ENCODE data around the gene IFITM10.

Gene IFITM10

DNA sequence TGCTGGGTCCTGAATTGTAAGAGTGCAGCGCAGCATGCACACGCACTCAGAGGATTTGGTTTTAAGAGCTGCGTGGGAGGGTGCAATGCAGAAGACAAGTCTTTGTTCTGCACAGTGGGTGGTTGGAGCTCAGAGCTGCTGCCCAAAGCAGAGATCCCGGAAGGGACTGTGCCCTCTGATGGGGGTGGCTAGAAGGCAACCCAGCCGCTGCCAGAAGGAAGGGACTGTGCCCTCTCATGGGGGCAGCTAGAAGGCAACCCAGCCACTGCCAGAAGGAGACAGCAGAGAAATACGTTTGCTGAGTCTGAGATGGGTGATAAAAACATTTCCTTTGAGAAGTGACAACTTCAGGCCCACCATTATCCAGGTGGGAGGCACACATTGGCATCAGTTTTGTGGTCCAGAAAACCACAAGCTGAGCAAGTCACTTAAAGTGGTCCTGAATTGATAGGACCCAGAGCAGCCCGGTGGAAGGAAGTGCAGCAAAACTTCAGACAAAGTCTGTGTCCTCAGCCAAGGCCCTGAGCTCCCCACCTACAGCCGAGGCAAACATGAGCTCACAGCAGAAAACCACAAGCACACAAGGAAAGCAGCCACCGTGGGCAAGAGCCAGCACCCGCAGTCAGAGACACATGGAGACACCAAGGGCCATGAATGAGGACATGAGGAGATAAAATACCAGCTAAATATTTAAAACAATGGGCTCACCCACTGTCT, 49.1 kb downstream of the IFITM10 start:
- Histone ChIP-seq H3K4me1 (ENCODE audit: low read depth, poor library complexity, severe bottlenecking) (no peaks in the 10 kb centered on the region), H3K36me3 (ENCODE audit: insufficient read depth) (no peaks in the 10 kb centered on the region), H3K4me2 (no peak overlapping the region), H3K4me3 (IDR thresholded peaks at IDR 0.05; ENCODE audit: insufficient read depth, low read depth, low read length) (no peak overlapping the region), H3K27me3 (ENCODE audit: insufficient read depth, low read depth) (peaks cover 83% of the 10 kb centered on the region), H3K79me2 (ENCODE audit: insufficient read depth, low read depth) (no peaks in the 10 kb centered on the region), H3K9ac (no peak overlapping the region), H4K20me1 (ENCODE audit: insufficient read depth) (no peaks in the 10 kb centered on the region), H2AFZ (ENCODE audit: low read depth) (no peak overlapping the region), H3K27ac (no peak overlapping the region)
- TF ChIP-seq, protein P1, sequence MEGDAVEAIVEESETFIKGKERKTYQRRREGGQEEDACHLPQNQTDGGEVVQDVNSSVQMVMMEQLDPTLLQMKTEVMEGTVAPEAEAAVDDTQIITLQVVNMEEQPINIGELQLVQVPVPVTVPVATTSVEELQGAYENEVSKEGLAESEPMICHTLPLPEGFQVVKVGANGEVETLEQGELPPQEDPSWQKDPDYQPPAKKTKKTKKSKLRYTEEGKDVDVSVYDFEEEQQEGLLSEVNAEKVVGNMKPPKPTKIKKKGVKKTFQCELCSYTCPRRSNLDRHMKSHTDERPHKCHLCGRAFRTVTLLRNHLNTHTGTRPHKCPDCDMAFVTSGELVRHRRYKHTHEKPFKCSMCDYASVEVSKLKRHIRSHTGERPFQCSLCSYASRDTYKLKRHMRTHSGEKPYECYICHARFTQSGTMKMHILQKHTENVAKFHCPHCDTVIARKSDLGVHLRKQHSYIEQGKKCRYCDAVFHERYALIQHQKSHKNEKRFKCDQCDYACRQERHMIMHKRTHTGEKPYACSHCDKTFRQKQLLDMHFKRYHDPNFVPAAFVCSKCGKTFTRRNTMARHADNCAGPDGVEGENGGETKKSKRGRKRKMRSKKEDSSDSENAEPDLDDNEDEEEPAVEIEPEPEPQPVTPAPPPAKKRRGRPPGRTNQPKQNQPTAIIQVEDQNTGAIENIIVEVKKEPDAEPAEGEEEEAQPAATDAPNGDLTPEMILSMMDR (conservative IDR thresholded peaks at IDR 0.05; ENCODE audit: low read depth, low read length): no peak

DNA sequence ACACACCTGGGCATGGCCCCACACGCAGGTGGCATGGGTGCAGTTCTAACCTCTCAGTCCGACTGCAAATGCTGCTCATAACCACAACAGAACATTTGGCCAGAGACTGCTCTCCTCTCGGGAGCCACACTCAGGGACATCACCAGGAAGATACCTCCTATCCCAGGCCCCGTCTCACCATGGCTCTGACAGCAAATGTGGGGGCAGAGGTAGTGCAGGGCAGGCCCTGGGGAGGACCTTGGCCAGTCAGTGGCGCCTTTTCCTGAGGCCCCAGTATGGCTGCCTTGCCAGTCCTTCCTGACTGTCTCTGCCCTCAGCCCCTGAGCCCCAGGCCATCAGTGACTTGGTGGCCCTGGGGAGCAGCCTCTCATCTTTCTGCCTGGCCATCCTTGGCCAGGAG, 50.6 kb downstream of the IFITM10 start:
- H3K4me2 ChIP-seq: no peak overlapping the region
- H3K4me3 ChIP-seq (IDR thresholded peaks at IDR 0.05; ENCODE audit: insufficient read depth, low read depth, low read length): no peak overlapping the region
- no peak overlapping the region for H3K27ac ChIP-seq
- H3K9ac ChIP-seq: no peak overlapping the region
- no peak overlapping the region for H2AFZ ChIP-seq (ENCODE audit: low read depth)
- no peaks in the 10 kb centered on the region for H4K20me1 ChIP-seq (ENCODE audit: insufficient read depth)
- no peaks in the 10 kb centered on the region for H3K36me3 ChIP-seq (ENCODE audit: insufficient read depth)
- no peaks in the 10 kb centered on the region for H3K79me2 ChIP-seq (ENCODE audit: insufficient read depth, low read depth)
- TF ChIP-seq, protein P1 (conservative IDR thresholded peaks at IDR 0.05; ENCODE audit: low read depth, low read length): no peak
- H3K27me3 ChIP-seq (ENCODE audit: insufficient read depth, low read depth): peaks cover 82% of the 10 kb centered on the region
- H3K4me1 ChIP-seq (ENCODE audit: low read depth, poor library complexity, severe bottlenecking): no peaks in the 10 kb centered on the region

DNA sequence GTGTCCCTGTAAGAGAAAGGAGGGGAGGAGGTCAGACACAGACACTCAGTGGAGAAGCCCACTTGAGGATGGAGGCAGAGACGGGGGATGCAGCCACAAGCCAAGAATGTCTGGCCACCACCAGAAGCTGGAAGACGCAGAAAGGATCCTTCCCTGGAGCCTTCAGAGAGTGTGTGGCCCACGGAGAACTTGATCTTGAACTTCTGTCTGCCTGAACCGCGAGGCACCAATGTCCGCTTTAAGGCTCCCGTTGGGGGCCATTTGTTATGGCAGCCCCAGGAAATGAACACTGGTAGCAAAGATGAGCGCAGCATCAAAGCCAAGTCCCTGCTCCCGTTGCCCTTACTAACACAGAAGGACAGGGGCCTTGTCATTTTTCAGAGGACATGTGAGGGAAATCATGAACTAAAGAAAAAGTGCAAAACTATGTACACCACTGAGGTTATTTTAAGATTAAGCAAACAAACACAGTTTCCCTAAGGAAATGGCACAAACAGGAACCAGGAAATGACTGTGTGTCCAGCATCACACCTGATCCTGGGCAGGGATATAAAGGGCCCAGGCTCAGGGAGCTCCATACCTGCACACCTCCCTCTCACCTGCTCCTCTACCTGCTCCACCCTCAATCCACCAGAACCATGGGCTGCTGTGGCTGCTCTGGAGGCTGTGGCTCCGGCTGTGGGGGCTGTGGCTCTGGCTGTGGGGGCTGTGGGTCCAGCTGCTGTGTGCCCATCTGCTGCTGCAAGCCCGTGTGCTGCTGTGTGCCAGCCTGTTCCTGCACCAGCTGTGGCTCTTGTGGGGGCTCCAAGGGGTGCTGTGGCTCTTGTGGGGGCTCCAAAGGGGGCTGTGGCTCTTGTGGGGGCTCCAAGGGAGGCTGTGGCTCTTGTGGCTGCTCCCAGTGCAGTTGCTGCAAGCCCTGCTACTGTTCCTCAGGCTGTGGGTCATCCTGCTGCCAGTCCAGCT, 53.5 kb downstream of the IFITM10 start, which contains the start of gene KRTAP5-6:
TSS of gene KRTAP5-6 (plus strand) at position 588 of the 963 bp plus-strand sequence. CDS start at position 639, 51 bp downstream.
- peaks cover 80% of the 10 kb centered on the region for H3K27me3 ChIP-seq (ENCODE audit: insufficient read depth, low read depth)
- H3K4me1 ChIP-seq (ENCODE audit: low read depth, poor library complexity, severe bottlenecking): no peaks in the 10 kb centered on the region
- no peak within 1 kb of the TSS for H3K27ac ChIP-seq

DNA sequence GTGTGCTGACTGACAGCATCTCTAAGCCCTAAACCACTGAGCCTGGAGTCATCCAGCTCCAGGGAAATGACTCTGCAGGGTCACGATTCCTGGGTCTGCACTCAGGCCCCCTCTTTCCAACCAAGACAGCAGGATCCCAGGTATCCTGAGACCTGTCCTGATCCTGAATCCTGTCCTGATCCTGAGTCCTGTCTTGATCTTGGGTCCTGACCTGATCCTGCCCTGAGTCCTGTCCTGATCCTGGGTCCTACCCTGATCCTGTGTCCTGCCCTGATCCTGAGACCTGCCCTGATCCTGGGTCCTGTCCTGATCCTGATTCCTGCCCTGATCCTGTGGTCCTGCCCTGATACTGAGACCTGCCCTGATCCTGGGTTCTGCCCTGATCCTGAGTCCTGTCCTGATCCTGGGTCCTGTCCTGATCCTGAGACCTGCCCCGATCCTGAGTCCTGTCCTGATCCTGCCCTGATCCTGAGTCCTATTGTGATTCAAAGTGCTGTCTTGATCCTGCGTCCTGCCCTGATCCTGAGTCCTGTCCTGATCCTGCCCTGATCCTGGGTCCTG, 54.8 kb downstream of the IFITM10 start:
- no peak overlapping the region for H3K9ac ChIP-seq

More for the DNA sequence above, 53.5 kb downstream of the IFITM10 start, which contains the start of gene KRTAP5-6:
- no peak within 1 kb of the TSS for H3K4me2 ChIP-seq
- TF ChIP-seq, protein P1 (conservative IDR thresholded peaks at IDR 0.05; ENCODE audit: low read depth, low read length): no peak
- H3K4me3 ChIP-seq (IDR thresholded peaks at IDR 0.05; ENCODE audit: insufficient read depth, low read depth, low read length): no peak within 1 kb of the TSS
- H3K79me2 ChIP-seq (ENCODE audit: insufficient read depth, low read depth): no peaks in the 10 kb centered on the region
- no peaks in the 10 kb centered on the region for H3K36me3 ChIP-seq (ENCODE audit: insufficient read depth)
- no peak within 1 kb of the TSS for H3K9ac ChIP-seq
- no peaks in the 10 kb centered on the region for H4K20me1 ChIP-seq (ENCODE audit: insufficient read depth)
- H2AFZ ChIP-seq (ENCODE audit: low read depth): no peak within 1 kb of the TSS

More for the DNA sequence above, 54.8 kb downstream of the IFITM10 start:
- Histone ChIP-seq H3K4me3 (IDR thresholded peaks at IDR 0.05; ENCODE audit: insufficient read depth, low read depth, low read length) (no peak overlapping the region), H3K27ac (no peak overlapping the region), H2AFZ (ENCODE audit: low read depth) (no peak overlapping the region), H3K4me2 (no peak overlapping the region), H3K4me1 (ENCODE audit: low read depth, poor library complexity, severe bottlenecking) (no peaks in the 10 kb centered on the region), H3K27me3 (ENCODE audit: insufficient read depth, low read depth) (peaks cover 78% of the 10 kb centered on the region), H3K79me2 (ENCODE audit: insufficient read depth, low read depth) (no peaks in the 10 kb centered on the region), H3K36me3 (ENCODE audit: insufficient read depth) (no peaks in the 10 kb centered on the region), H4K20me1 (ENCODE audit: insufficient read depth) (no peaks in the 10 kb centered on the region)
- TF ChIP-seq, protein P1 (conservative IDR thresholded peaks at IDR 0.05; ENCODE audit: low read depth, low read length): no peak
